D721Med (cell line): ENCODE results near the gene SURF6.
"Not testable (repeated sequence)": the region's sequence is repeated elsewhere in the genome, so short reads cannot be mapped to it uniquely, and the experiment has no call there.

Source experiments
- DNase-seq: peaks from one replicate; pipeline ENCODE4 v3.0.0; 2011; ENCODE audit warnings: low spot score; ENCODE audit not compliant: insufficient read length
- FAIRE-seq: peaks from 2 replicates; lab custom pipeline; 2011; peaks lifted over from hg19 to GRCh38; lab: Jason Lieb, UNC
- TF ChIP-seq, protein P1 (sequence below): IDR thresholded peaks from 2 replicates; pipeline ENCODE4 v1.5.1; 2012; ENCODE audit warnings: mild to moderate bottlenecking, control low read depth; ENCODE audit not compliant: insufficient read depth; ENCODE audit errors: missing control alignments

SURF6 gene

DNA sequence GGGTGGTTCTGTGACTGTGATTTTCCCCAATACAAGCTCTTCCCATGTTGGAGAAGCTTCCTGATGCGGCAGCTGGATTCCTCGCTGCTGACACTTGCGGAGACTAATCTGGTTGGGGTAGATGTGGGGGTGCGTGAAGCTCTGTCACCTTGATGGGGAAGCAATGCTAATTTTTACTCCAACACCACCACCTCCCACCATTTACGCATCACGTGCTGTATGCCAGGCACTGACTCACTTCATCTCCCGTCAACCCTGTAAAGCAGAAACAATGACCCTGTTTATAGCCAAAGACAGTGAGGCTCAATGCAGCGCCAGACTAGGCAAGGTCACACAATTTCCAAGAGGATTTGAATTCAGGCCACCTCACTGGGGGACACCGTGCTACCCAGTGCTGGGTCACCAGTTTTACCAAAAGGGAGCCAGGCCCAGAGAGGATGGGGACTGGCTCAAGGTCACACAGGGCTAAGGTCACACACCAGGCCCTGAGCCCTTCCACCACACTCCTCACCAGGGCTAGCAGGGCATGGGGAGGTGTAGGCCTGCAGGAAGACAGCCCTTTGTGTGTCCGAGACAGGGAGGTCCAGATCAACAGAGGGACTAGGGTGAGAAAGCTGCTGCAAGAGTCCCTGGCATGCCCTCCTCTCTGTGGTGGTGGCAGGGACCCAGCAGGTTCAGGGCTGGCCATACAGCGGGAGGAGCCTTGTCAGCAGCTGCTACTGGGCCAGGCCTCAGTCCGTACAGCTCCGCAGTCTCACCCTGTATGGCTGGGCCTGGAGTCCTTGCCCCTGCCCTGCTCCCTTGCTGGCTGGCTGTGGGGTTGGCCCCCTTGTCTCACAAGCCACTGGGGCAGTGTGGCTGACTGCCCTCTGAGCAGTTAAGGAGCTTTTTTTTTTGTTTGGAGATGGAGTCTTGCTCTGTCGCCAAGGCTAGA lies 43.4 kb upstream of the SURF6 start:
- no peak for FAIRE-seq
- TF ChIP-seq, protein P1, sequence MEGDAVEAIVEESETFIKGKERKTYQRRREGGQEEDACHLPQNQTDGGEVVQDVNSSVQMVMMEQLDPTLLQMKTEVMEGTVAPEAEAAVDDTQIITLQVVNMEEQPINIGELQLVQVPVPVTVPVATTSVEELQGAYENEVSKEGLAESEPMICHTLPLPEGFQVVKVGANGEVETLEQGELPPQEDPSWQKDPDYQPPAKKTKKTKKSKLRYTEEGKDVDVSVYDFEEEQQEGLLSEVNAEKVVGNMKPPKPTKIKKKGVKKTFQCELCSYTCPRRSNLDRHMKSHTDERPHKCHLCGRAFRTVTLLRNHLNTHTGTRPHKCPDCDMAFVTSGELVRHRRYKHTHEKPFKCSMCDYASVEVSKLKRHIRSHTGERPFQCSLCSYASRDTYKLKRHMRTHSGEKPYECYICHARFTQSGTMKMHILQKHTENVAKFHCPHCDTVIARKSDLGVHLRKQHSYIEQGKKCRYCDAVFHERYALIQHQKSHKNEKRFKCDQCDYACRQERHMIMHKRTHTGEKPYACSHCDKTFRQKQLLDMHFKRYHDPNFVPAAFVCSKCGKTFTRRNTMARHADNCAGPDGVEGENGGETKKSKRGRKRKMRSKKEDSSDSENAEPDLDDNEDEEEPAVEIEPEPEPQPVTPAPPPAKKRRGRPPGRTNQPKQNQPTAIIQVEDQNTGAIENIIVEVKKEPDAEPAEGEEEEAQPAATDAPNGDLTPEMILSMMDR: no peak
- no peak for DNase-seq

DNA sequence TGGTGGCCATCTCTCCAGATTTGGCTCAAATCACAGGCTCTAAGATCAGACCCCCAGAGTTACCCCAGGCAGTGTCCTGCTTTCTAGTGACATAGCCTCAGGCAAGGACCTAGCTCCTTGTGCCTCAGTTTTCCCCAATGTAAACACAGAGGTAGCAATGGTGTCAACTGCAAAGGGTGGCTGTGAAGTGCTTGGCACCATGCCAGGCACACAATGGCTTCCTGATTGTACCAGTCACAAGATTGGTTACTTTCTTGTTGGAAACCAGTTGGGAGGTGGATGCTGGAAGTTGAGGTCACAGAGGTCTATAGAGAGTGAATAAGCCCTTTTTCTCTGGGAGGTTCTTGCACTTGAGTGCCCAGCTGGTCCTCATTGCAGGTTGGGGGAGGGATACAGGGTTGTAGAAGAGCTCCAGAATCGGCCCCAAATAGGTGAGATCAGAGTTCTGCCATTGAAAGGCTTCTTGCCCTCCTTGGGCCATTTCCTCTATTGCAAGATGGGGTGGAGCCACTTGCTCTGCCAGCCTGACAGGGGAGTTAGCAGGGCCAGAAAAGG lies 42.5 kb upstream of the SURF6 start:
- FAIRE-seq: no peak
- no peak for DNase-seq
- TF ChIP-seq, protein P1: no peak

DNA sequence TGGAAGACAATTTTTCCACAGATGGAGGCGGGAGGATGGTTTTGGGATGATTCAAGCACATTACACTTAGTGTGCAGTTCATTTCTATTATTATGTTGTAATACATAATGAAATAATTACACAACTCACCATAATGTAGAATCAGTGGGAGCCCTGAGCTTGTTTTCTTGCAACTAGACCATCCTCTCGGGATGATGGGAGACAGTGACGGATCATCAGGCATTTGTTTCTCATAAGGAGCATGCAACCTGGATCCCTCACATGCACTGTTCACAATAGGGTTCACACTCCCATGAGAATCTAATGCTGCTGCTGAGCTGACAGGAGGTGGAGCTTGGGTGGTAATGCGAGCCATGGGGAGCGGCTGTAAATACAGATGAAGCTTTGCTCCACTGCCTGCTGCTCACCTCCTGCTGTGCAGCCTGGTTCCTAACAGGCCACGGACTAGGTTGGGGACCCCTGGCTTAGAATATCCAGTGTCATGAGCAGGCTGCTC lies 41.8 kb upstream of the SURF6 start:
- no peak for DNase-seq
- TF ChIP-seq, protein P1: no peak
- no peak for FAIRE-seq

DNA sequence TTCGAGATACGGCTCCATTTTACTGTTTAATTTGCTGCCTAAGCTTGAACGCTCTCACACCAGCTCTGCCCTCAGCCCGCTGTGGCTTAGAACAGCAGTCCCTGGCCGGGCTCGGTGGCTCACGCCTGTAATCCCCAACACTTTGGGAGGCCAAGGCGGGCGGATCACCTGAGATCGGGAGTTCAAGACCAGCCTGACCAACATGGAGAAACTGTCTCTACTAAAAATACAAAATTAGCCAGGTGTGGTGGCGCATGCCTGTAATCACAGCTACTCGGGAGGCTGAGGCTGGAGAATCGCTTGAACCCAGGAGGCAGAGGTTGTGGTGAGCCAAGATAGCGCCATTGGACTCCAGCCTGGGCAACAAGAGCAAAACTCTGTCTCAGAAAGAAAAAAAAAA lies 41.3 kb upstream of the SURF6 start:
- FAIRE-seq, DNase-seq: not testable (repeated sequence)

DNA sequence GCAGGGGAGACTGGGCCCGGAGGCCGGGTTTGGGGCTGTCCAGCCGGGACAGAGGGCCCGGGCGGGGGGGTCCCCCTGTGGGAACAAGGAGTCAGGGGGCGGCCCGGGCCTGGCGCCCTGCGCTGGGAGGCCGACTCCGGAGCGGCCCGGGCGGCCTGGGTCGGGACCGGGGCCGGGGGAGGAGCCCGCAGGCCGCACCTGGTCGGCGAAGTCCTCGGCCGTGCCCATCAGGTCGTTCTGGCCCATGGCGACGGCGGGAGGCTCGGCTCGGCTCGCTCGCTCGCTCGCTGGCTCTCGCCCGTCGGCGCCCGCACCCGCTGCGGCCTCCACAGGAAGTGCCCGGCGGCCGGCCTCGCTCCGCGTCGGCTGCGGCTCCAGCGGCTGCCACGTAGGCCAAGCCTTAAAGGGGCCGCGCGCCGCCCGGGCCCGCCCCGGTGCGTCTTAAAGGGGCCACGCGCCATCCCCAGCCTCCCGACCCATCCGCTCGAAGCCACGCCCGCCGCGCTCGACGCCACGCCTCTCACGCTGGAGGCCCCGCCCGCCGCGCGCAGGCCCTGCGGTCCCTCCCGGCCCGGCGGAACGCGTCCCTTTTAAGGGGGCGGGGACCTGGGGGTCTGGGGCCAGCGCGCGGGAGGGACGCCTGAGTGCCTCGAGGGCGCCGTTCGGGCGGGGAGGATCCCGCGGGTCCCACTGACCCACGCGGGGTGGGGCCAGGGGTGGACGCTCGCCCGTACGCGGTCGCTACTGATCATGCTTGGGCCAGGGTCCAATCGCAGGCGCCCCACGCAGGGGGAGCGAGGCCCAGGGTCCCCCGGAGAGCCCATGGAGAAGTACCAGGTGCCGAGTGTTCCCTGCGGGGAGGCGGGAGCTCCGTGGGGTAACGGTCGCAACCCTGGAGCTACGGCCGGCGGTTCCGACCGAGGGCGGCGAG lies 40.0 kb upstream of the SURF6 start, which contains the start of the genes STKLD1 and SURF4:
Gene STKLD1 (plus strand): TSS at position 643 of the 931 bp plus-strand sequence. CDS start 108 bp downstream, at position 751.
Gene SURF4 (minus strand): TSS at position 337 of the 931 bp plus-strand sequence. CDS start 91 bp downstream, at position 246.
- TF ChIP-seq, protein P1: no peak
- DNase-seq (peak; percentile 97), FAIRE-seq (no peak)

DNA sequence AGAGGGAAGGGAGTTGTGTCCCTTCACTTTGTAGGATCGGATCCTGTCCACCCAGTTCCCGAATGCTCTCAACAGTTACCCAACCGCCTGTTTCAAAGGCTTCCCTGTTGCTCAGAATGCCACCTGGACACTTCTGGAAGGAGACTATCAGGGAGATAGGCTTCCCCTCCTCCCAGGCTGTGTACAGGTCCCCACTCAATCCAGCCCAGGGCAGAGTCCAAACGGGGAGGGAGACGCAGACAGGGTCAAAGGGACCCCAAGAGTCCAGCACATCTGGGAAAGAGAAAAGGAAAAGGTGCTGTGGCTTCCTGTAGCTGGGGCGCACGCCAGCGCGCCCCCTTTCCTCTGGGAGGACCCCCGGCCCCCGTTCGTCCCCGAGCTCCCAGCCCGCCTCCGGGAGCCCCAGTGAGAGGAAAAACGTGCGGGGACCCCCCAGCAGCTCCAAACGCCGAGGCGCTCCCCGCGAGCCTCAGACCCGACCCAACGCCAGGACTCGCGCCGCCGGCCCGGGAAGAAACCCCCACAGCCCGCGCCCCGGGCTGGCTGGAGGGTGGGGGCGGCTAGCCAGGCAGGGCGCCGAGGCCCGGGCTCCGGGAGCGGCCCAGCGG lies 39.2 kb upstream of the SURF6 start:
- FAIRE-seq (no peak), DNase-seq (no peak)
- TF ChIP-seq, protein P1: peak; percentile 1
